Testis (tissue), 3 donors: ENCODE results near the gene VASH1. TPM values are rescaled to one million over a fixed set of nuclear protein-coding genes. Genes with fewer than 3 reads are reported as not detected.

Experiments
- DNase-seq: peaks from one replicate; pipeline ENCODE4 v3.0.0-alpha.2; 2019
- H3K27ac ChIP-seq, 2 donors: fragments of 200-600 bp; sonication (generic); one replicate each; pipeline ENCODE4 v1.5.1; 2019
- H3K27me3 ChIP-seq: fragments of 200-600 bp; sonication (generic); one replicate; pipeline ENCODE4 v1.5.1; 2019
- H3K36me3 ChIP-seq: fragments of 200-600 bp; sonication (generic); one replicate; pipeline ENCODE4 v1.5.1; 2017; ENCODE audit warnings: low read depth; ENCODE audit errors: missing control alignments
- H3K4me1 ChIP-seq: fragments of 200-600 bp; sonication (generic); one replicate; pipeline ENCODE4 v1.5.1; 2019
- H3K4me3 ChIP-seq, 2 donors: fragments of 200-600 bp; sonication (generic); one replicate each; pipeline ENCODE4 v1.5.1; 2017 to 2019
- H3K9me3 ChIP-seq: fragments of 200-600 bp; sonication (generic); one replicate; pipeline ENCODE4 v1.5.1; 2017
- POLR2A ChIP-seq: fragments of 450-650 bp; IDR thresholded peaks from one replicate; pipeline ENCODE4 v1.6.1; 2017; ENCODE audit warnings: antibody characterized with exemption, mild to moderate bottlenecking, moderate library complexity
- WGBS, 2 donors: methylation state at CpG; one replicate each; pipeline ENCODE4 v1.1.5; 2018; 5-methylcytosine and 5-hydroxymethylcytosine counted together
- intact Hi-C: fragments of 100-400 bp; cut with DNase I; formaldehyde crosslinking; loops from one replicate; pipeline ENCODE4 v1.15.1; 2023; ENCODE audit warnings: low total_unique reads
- polyA plus RNA-seq: library from polyadenylated mRNA; stranded (reverse); fragments of 350-450 nt; fragmentation: Illumina TruSeq; extraction: RNeasy Lipid Tissue Mini Kit (QIAGEN cat#74804); gene quantifications from one replicate; pipeline ENCODE4 v1.2.3, GENCODE V29; 2014; ENCODE audit warnings: low read depth, low replicate concordance; ENCODE audit not compliant: insufficient read depth
- total RNA-seq, 2 donors: library from RNA; depleted of rRNA; stranded (reverse); fragments of >200 nt; gene quantifications; one replicate each; pipeline ENCODE4 v1.2.3, GENCODE V29; 2016
- TF ChIP-seq, protein P1 (sequence below), 3 experiments: fragments of 450-650 bp in 2 of 3; fragments of 200-600 bp in 1 of 3; sonication (generic) in 1 of 3; IDR thresholded peaks; one replicate each; pipeline ENCODE4 v1.5.1; 2016 to 2019; ENCODE audit warnings: antibody characterized with exemption in 3 of 3, mild to moderate bottlenecking in 2 of 3, moderate library complexity in 1 of 3

The VASH1 gene
- total and polyA plus RNA-seq, 3 donors from 2014 or later, result 26.6 to 32.0 (median 31.7) TPM

DNA sequence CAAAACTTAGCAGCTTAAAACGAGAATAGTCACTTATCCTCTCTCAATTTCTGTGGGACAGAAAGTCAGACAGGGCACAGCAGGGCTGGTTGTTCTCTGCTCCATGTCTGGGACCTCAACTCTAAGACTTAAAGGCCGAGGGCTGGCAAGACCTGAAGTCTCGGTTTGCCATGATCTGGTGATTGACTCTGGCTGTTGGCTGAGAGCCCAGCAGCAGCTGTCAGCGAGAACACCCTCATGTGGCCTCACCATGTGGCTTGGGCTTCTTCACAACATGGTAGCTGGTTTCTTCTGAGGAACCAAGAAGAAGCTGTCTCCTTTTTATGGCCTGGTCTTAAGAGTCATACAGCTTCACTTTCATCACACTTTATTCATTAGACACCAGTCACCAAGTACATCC is 1.7 kb upstream of the VASH1 start:
- Histone ChIP-seq H3K36me3 (no peaks in the 10 kb centered on the region), H3K27ac (no peak overlapping the region), H3K4me3 (no peak overlapping the region), H3K4me1 (peaks cover 18% of the 10 kb centered on the region), H3K9me3 (no peaks in the 10 kb centered on the region), H3K27me3 (no peaks in the 10 kb centered on the region)
- TF ChIP-seq POLR2A, result no peak
- TF ChIP-seq, protein P1, sequence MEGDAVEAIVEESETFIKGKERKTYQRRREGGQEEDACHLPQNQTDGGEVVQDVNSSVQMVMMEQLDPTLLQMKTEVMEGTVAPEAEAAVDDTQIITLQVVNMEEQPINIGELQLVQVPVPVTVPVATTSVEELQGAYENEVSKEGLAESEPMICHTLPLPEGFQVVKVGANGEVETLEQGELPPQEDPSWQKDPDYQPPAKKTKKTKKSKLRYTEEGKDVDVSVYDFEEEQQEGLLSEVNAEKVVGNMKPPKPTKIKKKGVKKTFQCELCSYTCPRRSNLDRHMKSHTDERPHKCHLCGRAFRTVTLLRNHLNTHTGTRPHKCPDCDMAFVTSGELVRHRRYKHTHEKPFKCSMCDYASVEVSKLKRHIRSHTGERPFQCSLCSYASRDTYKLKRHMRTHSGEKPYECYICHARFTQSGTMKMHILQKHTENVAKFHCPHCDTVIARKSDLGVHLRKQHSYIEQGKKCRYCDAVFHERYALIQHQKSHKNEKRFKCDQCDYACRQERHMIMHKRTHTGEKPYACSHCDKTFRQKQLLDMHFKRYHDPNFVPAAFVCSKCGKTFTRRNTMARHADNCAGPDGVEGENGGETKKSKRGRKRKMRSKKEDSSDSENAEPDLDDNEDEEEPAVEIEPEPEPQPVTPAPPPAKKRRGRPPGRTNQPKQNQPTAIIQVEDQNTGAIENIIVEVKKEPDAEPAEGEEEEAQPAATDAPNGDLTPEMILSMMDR (IDR thresholded peaks at IDR 0.05), result no peak
- intact Hi-C loops, result no loop called here
- peak; percentile 13 for DNase-seq
- WGBS, 2 donors, result 76 to 84% methylated on average over 4 of the region's 4 CpGs

DNA sequence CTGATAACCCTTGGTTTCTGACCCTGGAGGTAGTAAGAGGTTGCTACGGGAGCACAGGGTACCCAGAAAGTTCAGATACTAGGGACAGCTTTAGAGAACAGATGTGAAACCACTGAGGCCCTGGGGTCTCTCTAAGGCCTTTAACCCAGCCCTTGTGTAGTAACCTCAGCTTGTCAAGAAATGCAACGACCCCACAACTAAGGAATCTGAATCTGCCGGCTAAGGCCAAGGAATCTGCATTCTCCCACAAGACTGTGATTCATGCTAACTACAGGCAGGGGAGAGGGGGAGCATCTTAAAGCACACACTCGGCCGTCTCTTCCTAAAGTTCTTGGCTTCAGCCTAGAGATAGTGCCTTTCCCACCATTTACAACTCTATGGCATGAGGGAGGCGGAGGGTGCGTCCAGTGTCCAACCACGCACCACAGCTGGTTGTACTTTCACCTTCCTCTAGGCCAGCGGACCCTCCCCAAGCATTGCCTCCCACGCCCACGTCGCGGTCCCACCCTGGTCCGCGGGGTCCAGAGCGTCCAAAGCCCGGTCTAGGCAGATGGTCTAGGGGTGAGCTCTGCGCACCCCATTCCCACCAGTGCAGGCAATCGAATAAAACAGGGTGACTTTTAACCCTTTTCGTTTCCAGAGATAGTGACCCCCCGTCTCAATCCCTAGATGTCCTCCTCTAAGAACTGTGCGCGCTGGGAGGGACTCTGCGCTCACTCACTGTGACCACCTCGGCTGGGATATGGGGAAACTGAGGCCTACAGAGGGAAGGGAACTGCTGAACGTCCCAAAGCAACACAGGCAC is 735 bp upstream of the VASH1 start:
- H3K36me3 ChIP-seq, result no peaks in the 10 kb centered on the region
- TF ChIP-seq, protein P1 (IDR thresholded peaks at IDR 0.05), result no peak
- no peak for TF ChIP-seq POLR2A
- H3K27ac ChIP-seq, result peak overlapping the region; percentile 59 to 73
- H3K9me3 ChIP-seq, result no peaks in the 10 kb centered on the region
- 18 to 31% methylated on average over 25 to 26 of the region's 26 CpGs for WGBS, 2 donors
- peak overlapping the region; percentile 80 to 90 for H3K4me3 ChIP-seq
- peak; percentile 15 for DNase-seq
- H3K4me1 ChIP-seq, result peaks cover 18% of the 10 kb centered on the region
- no peaks in the 10 kb centered on the region for H3K27me3 ChIP-seq
- intact Hi-C loops, result no loop called here

DNA sequence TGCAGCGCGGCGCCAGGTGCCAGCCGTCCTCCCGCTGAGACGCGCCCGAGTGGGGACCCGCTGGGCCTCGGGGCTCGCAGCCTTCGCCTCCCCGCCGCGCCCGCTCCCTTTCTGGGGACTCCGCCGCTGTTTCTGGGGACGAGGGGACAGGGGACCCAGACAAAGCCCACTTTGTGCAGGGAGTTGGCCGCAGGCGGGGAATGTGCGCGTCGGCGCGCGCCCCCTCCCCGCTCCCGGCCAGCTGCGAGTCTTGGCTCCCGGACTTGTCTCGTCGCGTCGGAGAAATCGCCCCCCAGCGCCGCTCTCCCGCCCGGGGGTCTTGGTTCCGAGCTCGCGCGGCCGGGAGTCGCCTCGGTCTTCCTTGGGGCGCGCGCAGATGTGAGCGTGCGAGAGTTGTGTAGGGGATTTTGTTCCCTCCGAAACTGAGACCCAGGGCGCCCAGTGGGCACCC is 717 bp downstream of the VASH1 start:
- DNase-seq, result no peak
- no peak for TF ChIP-seq POLR2A
- TF ChIP-seq, protein P1 (IDR thresholded peaks at IDR 0.05), result no peak
- intact Hi-C loops, result no loop called here
- Histone ChIP-seq H3K36me3 (no peaks in the 10 kb centered on the region), H3K4me1 (peaks cover 18% of the 10 kb centered on the region), H3K4me3 (peak overlapping the region; percentile 80 to 90), H3K9me3 (no peaks in the 10 kb centered on the region), H3K27me3 (no peaks in the 10 kb centered on the region), H3K27ac (peak overlapping the region; percentile 72 to 73)
- 0% methylated on average over 15 to 50 of the region's 54 CpGs for WGBS, 2 donors

DNA sequence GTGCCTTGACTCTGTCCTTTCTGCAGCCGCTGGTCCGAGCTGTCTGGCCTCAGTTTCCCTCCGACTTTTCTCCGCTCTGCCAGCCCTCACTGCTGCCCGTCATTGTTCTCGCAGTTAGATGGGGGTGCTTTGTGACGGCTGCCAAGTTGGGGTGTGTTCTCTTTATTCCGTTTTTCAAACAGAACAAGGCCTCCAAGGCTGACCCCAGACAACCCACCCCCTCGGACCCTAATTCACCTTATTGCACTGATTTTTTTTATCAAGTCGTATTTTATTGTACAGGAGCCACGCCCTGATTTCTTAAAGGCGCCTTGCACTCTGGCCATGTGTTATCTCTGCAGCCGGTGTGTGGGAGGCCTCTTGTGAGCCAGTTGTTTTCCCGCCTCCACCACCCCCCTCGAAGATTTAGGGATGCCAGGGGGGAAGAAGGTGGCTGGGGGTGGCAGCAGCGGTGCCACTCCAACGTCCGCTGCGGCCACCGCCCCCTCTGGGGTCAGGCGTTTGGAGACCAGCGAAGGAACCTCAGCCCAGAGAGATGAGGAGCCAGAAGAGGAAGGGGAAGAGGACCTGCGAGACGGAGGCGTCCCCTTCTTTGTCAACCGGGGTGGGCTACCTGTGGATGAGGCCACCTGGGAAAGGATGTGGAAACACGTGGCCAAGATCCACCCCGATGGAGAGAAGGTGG is 1.3 kb downstream of the VASH1 start:
- Histone ChIP-seq H3K27me3 (no peaks in the 10 kb centered on the region), H3K9me3 (no peaks in the 10 kb centered on the region), H3K4me1 (peaks cover 18% of the 10 kb centered on the region), H3K36me3 (no peaks in the 10 kb centered on the region), H3K4me3 (peak overlapping the region; percentile 80 to 90), H3K27ac (no peak overlapping the region)
- 14 to 21% methylated on average over 21 to 28 of the region's 28 CpGs for WGBS, 2 donors
- intact Hi-C loops, result no loop called here
- DNase-seq, result peak; percentile 61
- TF ChIP-seq, protein P1 (IDR thresholded peaks at IDR 0.05), result no peak
- no peak for TF ChIP-seq POLR2A
